ENCODE results near the gene DTYMK. TPM values are rescaled to one million over a fixed set of nuclear protein-coding genes. Genes with fewer than 3 reads are reported as not detected.
"Not testable (repeated sequence)": the region's sequence is repeated elsewhere in the genome, so short reads cannot be mapped to it uniquely, and the experiment has no call there.

The DTYMK gene, protein sequence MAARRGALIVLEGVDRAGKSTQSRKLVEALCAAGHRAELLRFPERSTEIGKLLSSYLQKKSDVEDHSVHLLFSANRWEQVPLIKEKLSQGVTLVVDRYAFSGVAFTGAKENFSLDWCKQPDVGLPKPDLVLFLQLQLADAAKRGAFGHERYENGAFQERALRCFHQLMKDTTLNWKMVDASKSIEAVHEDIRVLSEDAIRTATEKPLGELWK
- total RNA-seq = 10 to 100 TPM; 88.0 to 93.8 TPM

DNA sequence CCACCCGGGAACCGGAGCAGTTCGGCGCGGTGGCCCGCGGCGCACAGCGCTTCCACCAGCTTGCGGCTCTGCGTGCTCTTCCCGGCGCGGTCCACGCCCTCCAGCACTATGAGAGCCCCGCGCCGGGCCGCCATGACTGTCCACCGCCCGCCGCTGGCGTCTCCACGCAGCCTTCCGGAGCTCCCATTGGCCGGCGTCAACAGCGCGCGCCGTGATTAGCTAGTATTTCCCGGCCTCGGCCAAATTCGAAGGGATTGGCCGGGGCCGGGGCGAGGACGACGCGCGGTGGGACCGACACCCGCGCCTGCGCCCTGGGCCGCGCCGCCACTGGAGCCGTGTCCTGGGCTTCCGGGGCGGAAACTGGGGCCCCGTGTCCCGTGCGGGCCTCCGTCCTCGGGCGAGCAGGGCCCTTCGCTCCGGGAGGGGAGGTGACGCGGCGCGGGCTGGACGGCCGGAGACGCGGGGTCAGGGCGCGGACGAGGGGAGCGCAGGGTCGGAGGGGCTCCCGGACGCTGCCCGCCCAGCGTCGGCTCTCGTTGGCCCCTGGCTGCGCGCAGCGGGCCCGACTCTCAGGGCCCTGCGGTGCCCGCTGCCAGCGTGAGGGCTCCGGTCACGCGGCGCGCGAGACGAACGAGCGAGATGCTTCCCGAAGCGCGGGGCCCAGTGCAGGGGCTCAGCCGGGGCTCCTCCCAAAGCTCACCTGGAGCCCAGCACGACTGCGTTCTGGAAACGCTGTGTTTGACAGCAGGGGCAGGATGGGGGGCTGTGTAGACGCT is at the start of gene DTYMK:
TSS of gene DTYMK (minus strand) at position 166 of the 776 bp plus-strand sequence. CDS start at position 134, 32 bp downstream.
- no peaks in the 10 kb centered on the region for H3K27me3 Mint-ChIP-seq (ENCODE audit: low read depth)
- intact Hi-C loops (cut with micrococcal nuclease) = loop anchor here (1.0 to 10.0 kb wide), 10 partner anchors 14 to 586 kb away; partner anchors contain the start of genes ATG4B, FARP2, HDLBP and PASK
- H3K36me3 Mint-ChIP-seq (ENCODE audit: low read depth) = peaks cover 44% of the 10 kb centered on the region
- DNase-seq = peak; percentile 97
- peaks cover 39% of the 10 kb centered on the region for H3K4me1 Mint-ChIP-seq (ENCODE audit: low read depth)
- H3K4me3 Mint-ChIP-seq = peak within 1 kb of the TSS; percentile 99
- H3K27ac Mint-ChIP-seq = peak within 1 kb of the TSS; percentile 94
- CTCF ChIA-PET = interaction anchor here (0.9 to 1.6 kb wide), 3 partner anchors 15 to 372 kb away, joined by 3 to 8 read pairs (median 3); partner anchors contain the start of gene ING5
- H3K9me3 Mint-ChIP-seq = no peaks in the 10 kb centered on the region

DNA sequence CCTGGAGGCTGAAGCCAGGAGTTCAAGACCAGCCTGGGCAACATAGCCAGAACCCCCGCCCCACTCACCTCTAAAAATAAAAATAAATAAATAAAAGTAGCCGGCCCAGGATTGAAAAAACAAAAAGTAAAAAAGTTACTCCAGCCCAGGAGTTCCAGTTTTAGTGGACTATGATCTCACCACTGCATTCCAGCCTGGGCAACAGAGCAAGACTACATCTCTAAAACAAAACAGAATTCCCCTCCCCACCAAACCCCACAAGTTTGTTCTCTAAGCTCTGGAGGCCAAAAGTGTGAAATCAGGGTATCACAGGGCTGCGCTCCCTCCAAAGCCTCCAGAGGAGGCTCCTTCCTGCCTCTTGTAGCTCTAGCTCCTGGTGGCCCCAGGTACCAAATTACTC is 49.5 kb upstream of the DTYMK start:
- Mint-ChIP-seq H3K27ac (no peak overlapping the region), H3K36me3 (ENCODE audit: low read depth) (peaks cover 8% of the 10 kb centered on the region), H3K9me3 (no peaks in the 10 kb centered on the region), H3K4me1 (ENCODE audit: low read depth) (peaks cover 50% of the 10 kb centered on the region), H3K4me3 (peak overlapping the region; percentile 78), H3K27me3 (ENCODE audit: low read depth) (no peaks in the 10 kb centered on the region)
- CTCF ChIA-PET = interaction anchor here (0.9 kb wide), 1 partner anchor 142 kb away, joined by 3 read pairs; no protein-coding TSS in a partner anchor
- no peak for DNase-seq
- intact Hi-C loops (cut with micrococcal nuclease) = no loop called here

DNA sequence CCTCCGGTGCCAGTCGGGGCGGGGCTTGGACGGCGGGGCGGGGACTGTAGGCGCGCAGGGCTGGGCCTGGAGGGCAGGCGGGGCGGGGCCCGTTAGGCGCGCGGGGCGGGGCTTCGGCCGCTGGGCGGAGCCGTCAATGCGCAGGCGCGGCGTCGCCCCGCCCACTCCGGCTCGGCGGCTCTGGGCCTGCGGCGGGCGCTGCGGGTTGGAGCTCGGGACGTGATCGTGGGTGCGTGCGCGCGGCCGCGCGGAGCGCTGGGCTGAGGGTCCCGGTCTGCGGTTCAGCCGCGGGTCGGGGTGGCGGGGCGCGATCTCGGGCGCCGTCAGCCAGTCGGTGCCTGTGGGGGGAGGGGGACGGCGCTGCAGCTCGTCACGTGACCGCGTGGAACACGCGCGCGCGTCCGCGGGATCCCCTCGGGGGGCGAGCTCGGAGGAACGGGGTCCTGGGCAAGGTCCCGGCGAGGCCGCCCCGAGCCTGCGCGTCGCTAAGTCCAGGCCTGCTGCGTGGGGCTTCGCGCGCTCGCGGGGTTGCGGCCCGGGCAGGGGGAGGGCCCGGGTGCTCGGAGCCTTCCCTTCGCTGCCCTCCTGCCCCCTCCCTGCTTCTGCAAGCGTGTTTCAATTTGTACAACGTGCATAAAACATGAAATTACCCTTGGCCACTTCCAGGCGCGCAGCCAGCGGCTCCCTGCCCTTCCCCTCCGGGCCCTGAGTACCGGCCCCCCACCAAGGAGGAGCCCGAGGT is 48.0 kb upstream of the DTYMK start, which contains the start of gene D2HGDH:
TSS of gene D2HGDH (plus strand) at position 164 of the 742 bp plus-strand sequence. CDS start 595 bp downstream, outside the sequence.
- DNase-seq = peak; percentile 95
- H3K27ac Mint-ChIP-seq = no peak within 1 kb of the TSS
- peaks cover 6% of the 10 kb centered on the region for H3K36me3 Mint-ChIP-seq (ENCODE audit: low read depth)
- CTCF ChIA-PET = interaction anchor here (0.7 to 2.6 kb wide), 5 partner anchors 32 to 144 kb away, joined by 3 to 17 read pairs (median 5); partner anchors contain the start of genes ING5 and RTP5
- H3K27me3 Mint-ChIP-seq (ENCODE audit: low read depth) = no peaks in the 10 kb centered on the region
- no peaks in the 10 kb centered on the region for H3K9me3 Mint-ChIP-seq
- H3K4me3 Mint-ChIP-seq = peak within 1 kb of the TSS; percentile 78
- intact Hi-C loops (cut with micrococcal nuclease) = loop anchor here (1.0 to 5.0 kb wide), 6 partner anchors 32 to 233 kb away; partner anchors contain the start of genes ATG4B, DTYMK, ING5 and STK25
- H3K4me1 Mint-ChIP-seq (ENCODE audit: low read depth) = peaks cover 52% of the 10 kb centered on the region

DNA sequence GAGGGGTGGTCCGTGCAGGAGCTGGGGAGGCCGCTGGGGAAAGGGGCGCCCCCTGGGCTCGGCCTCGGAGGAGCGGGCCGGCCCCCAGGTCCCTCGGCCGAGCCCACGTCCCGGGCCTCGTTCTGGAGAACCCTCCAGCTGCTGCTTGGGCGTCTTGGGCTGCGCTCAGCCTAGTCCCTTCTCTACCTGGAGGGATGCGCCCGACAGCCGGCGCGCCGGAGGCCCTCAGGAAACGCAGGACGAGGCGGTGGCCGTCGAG is 47.5 kb upstream of the DTYMK start:
- no peaks in the 10 kb centered on the region for H3K27me3 Mint-ChIP-seq (ENCODE audit: low read depth)

DNA sequence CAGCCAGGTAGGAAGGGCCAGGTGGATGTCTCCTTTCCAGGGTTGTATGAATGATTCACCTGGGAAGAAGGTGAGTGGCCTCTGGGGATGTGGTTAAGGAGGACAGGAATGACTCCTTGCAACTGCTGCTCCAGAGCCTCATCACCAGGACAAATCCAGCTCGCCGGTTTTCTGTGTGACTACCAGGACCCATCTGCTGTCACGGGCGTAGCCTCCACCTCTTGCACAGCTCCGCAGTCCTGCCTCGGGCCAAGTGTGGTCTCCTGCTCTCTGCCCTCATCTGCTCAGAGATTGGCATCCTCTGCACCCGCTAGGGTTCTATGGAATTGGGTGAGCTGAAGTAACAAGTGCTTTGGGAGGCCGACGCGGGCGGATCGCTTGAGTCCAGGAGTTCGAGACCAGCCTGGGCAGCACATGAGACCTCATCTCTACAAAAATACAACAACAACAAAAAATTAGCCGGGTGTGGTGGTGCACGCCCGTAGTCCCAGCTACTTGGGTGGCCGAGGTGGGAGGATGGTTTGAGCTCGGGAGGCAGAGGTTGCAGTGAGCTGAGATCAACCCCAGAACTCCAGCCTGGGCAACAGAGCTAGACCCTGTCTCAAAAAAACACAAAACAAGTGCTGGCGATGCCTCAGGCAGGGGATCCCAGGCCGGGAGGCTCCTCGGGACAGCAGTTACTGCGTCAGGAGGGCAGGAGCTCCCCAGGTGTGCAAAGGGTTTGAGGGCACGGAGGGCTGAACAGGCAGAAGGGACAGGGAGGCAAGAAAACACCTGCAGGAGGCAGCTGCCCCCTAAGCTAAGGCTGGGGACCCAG is 47.0 kb upstream of the DTYMK start:
- no peak for DNase-seq
- H3K36me3 Mint-ChIP-seq (ENCODE audit: low read depth) = peaks cover 6% of the 10 kb centered on the region
- H3K4me1 Mint-ChIP-seq (ENCODE audit: low read depth) = peaks cover 46% of the 10 kb centered on the region
- peak overlapping the region; percentile 53 for H3K4me3 Mint-ChIP-seq
- H3K27me3 Mint-ChIP-seq (ENCODE audit: low read depth) = no peaks in the 10 kb centered on the region
- no peaks in the 10 kb centered on the region for H3K9me3 Mint-ChIP-seq
- intact Hi-C loops (cut with micrococcal nuclease) = loop anchor here (1.0 to 5.0 kb wide), 6 partner anchors 31 to 234 kb away; partner anchors contain the start of genes ATG4B, ING5, STK25 and THAP4
- no peak overlapping the region for H3K27ac Mint-ChIP-seq
- CTCF ChIA-PET = interaction anchor here (0.6 to 2.6 kb wide), 7 partner anchors 31 to 873 kb away, joined by 3 to 17 read pairs (median 4); partner anchors contain the start of gene ING5

More for the DNA sequence above, 47.5 kb upstream of the DTYMK start:
- Mint-ChIP-seq H3K36me3 (ENCODE audit: low read depth) (peaks cover 6% of the 10 kb centered on the region), H3K4me3 (peak overlapping the region; percentile 69), H3K4me1 (ENCODE audit: low read depth) (peaks cover 49% of the 10 kb centered on the region), H3K9me3 (no peaks in the 10 kb centered on the region), H3K27ac (no peak overlapping the region)
- DNase-seq = no peak
- intact Hi-C loops (cut with micrococcal nuclease) = loop anchor here (1.0 to 5.0 kb wide), 5 partner anchors 32 to 233 kb away; partner anchors contain the start of genes ATG4B, ING5, STK25 and THAP4
- CTCF ChIA-PET = interaction anchor here (0.6 to 2.6 kb wide), 8 partner anchors 32 to 874 kb away, joined by 3 to 17 read pairs (median 4); partner anchors contain the start of genes ING5 and RTP5

DNA sequence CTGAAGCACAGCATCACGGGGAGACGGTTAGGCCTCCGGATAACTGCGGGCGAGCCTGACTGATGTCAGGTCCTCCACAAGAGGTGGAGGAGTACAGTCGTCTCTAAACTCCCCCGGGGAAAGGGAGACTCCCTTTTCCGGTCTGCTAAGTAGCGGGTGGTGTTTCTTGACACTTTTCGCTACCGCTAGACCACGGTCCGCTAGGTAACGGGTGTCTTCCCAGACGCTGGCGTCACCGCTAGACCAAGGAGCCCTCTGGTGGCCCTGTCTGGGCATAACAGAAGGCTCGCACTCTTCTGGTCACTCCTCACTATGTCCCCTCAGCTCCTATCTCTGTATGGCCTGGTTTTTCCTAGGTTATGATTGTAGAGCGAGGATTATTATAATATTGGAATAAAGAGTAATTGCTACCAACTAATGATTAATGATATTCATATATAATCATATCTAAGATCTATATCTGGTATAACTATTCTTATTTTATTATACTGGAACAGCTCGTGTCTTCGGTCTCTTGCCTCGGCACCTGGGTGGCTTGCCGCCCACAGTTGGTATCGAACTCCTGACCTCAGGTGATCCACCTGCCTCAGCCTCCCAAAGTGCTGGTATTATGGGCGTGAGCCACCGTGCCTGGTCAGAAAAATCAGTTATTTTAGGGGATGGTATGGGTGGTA is 46.0 kb upstream of the DTYMK start:
- CTCF ChIA-PET = interaction anchor here (1.5 to 2.6 kb wide), 2 partner anchors 30 to 146 kb away, joined by 11 to 17 read pairs; partner anchors contain the start of gene ING5
- not testable (repeated sequence) for H3K27ac Mint-ChIP-seq; H3K4me3 Mint-ChIP-seq; H3K9me3 Mint-ChIP-seq; H3K36me3 Mint-ChIP-seq (ENCODE audit: low read depth); H3K27me3 Mint-ChIP-seq (ENCODE audit: low read depth)
- H3K4me1 Mint-ChIP-seq (ENCODE audit: low read depth) = peaks cover 42% of the 10 kb centered on the region
- peak; percentile 75 for DNase-seq
- intact Hi-C loops (cut with micrococcal nuclease) = loop anchor here (2.0 to 5.0 kb wide), 3 partner anchors 112 to 235 kb away; partner anchors contain the start of gene STK25

DNA sequence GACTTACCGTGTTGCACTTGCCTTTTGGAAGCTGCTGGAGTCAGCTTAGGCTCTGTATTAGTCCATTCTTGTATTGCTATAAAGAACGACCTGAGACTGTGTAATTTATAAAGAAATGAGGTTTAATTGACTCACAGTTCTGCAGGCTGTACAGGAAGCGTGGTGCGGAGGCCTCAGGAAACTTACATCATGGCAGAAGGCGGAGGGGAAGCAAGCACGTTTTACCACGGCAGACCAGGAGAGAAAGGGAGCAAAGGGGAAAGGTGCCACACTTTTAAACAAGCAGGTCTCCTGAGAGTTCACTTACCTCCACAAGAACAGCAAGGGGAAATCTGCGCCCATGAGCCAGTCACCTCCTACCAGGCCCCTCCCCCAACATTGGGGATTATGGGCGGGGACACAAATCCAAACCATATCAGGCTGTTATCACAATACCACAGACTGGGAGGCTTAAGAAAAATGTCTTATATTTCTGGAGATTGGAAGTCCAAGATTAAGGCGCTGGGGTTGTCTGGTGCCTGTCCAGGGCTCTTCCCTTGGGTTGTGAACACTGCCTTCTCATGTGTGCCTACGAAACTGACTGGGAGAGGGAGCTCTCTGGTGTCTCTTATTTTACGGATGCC is 44.2 kb upstream of the DTYMK start:
- H3K4me1 Mint-ChIP-seq (ENCODE audit: low read depth) = peaks cover 35% of the 10 kb centered on the region
- no peak overlapping the region for H3K4me3 Mint-ChIP-seq
- H3K36me3 Mint-ChIP-seq (ENCODE audit: low read depth) = peaks cover 5% of the 10 kb centered on the region
- no peaks in the 10 kb centered on the region for H3K27me3 Mint-ChIP-seq (ENCODE audit: low read depth)
- H3K9me3 Mint-ChIP-seq = no peaks in the 10 kb centered on the region
- peak; percentile 68 for DNase-seq
- intact Hi-C loops (cut with micrococcal nuclease) = loop anchor here (1.0 to 5.0 kb wide), 5 partner anchors 29 to 237 kb away; partner anchors contain the start of gene STK25
- CTCF ChIA-PET = interaction anchor here (0.5 to 1.6 kb wide), 6 partner anchors 25 to 879 kb away, joined by 3 to 4 read pairs (median 3); partner anchors contain the start of gene DTYMK
- peak overlapping the region; percentile 85 for H3K27ac Mint-ChIP-seq

DNA sequence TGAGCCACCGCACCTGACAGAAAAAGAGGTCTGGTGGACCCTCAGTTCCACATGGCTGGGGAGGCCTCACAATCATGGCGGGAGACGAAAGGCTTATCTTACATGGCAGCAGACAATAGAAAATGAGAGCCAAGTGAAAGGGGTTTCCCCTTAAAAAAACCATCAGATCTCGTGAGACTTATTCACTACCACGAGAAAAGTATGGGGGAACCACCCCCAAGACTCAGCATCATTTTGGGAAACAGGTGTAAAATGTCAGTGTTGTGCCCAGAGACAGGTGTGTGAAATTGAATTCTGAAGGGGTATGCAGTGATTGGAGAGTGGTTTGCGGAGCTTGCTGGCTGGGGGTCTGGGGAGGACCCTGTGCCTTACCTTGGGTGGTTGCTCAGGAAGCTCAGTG is 43.3 kb upstream of the DTYMK start:
- Mint-ChIP-seq H3K36me3 (ENCODE audit: low read depth) (peaks cover 7% of the 10 kb centered on the region), H3K27ac (peak overlapping the region; percentile 85), H3K4me1 (ENCODE audit: low read depth) (peaks cover 32% of the 10 kb centered on the region), H3K4me3 (no peak overlapping the region), H3K27me3 (ENCODE audit: low read depth) (no peaks in the 10 kb centered on the region), H3K9me3 (no peaks in the 10 kb centered on the region)
- peak; percentile 55 for DNase-seq
- intact Hi-C loops (cut with micrococcal nuclease) = loop anchor here (1.0 to 5.0 kb wide), 5 partner anchors 29 to 237 kb away; partner anchors contain the start of gene STK25
- CTCF ChIA-PET = interaction anchor here (0.5 to 1.6 kb wide), 3 partner anchors 26 to 148 kb away, joined by 3 to 4 read pairs (median 3); partner anchors contain the start of gene DTYMK

DNA sequence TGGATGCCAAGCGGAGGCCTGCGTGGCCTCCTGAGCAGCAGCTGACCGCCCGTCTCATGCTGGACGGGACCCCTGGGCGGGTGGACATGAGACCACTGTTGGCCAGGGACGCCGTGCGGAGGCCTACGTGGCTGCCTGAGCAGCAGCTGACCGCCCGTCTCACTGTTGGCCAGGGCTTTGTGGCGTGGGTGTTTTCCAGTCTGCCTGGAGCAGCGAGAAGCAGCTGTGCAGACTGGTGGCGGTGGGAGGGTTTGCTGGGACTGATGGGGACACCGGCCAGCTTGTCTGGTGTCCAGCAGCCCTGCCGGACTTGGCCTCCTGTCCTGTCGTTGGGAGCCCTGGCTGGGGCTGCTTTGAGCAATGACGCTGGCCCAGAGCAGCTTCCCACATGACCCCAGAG is 42.0 kb upstream of the DTYMK start:
- Mint-ChIP-seq H3K4me3 (no peak overlapping the region), H3K27ac (no peak overlapping the region), H3K36me3 (ENCODE audit: low read depth) (peaks cover 15% of the 10 kb centered on the region), H3K27me3 (ENCODE audit: low read depth) (no peaks in the 10 kb centered on the region), H3K4me1 (ENCODE audit: low read depth) (peaks cover 30% of the 10 kb centered on the region), H3K9me3 (no peaks in the 10 kb centered on the region)
- CTCF ChIA-PET = no interaction called here
- no peak for DNase-seq
- intact Hi-C loops (cut with micrococcal nuclease) = no loop called here

DNA sequence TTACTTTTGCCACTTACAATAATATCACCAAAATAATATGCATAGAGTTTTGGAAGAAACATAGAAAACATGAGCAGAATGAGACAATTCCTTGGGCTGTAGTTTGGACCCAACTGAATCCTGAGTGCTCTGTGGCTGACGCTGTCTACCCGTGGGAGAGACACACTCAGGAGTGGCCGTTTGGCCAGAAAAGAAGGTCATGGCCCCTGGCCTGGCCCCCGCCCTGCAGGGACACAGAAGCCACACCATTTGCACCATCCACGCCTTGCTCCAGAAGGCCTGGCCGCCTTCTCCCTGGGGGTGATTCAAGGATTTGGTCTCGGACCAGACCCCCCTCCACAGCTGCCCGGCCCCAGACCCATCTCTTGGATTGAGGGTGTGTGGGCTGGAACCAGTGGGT is 41.4 kb upstream of the DTYMK start:
- DNase-seq = no peak
- intact Hi-C loops (cut with micrococcal nuclease) = no loop called here
- H3K4me1 Mint-ChIP-seq (ENCODE audit: low read depth) = peaks cover 28% of the 10 kb centered on the region
- CTCF ChIA-PET = no interaction called here
- no peak overlapping the region for H3K27ac Mint-ChIP-seq
- H3K36me3 Mint-ChIP-seq (ENCODE audit: low read depth) = peaks cover 21% of the 10 kb centered on the region
- H3K4me3 Mint-ChIP-seq = no peak overlapping the region
- peaks cover 2% of the 10 kb centered on the region for H3K9me3 Mint-ChIP-seq
- no peaks in the 10 kb centered on the region for H3K27me3 Mint-ChIP-seq (ENCODE audit: low read depth)
